AML-193 (cell line): ENCODE data around the gene GTF2F2.

Source experiments
- DNase-seq, 2 experiments: peaks; one replicate each; lab custom pipeline; 2025; lab: John Stamatoyannopoulos, UW

GTF2F2 gene

GRCh38 chr13:45120967-45121831 lies 889 bp downstream of the GTF2F2 start:
- DNase-seq = peak; percentile 15 to 20

DNA sequence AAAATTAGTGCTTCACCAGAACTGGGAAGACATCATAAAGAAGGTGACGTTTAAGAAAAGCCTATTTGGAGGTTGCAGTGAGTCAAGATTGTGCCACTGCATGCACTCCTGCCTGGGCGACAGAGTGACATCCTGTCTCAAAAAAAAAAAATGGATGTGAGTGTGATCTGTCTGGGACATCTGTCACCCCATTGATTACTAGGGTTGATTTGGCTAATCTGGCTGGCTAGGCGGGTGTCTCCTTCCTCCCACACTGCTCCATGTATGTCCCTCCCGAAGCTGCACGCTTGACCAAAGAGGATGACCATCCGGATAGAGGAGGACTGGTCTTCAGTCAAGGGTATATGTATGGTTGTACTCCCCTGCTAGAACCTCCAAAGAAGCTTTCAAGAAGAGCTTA lies 2.6 kb downstream of the GTF2F2 start:
- DNase-seq = no peak

- DNase-seq = no peak
These were observed 12.2 kb downstream of the GTF2F2 start for GRCh38 chr13:45132369-45133064.

DNA sequence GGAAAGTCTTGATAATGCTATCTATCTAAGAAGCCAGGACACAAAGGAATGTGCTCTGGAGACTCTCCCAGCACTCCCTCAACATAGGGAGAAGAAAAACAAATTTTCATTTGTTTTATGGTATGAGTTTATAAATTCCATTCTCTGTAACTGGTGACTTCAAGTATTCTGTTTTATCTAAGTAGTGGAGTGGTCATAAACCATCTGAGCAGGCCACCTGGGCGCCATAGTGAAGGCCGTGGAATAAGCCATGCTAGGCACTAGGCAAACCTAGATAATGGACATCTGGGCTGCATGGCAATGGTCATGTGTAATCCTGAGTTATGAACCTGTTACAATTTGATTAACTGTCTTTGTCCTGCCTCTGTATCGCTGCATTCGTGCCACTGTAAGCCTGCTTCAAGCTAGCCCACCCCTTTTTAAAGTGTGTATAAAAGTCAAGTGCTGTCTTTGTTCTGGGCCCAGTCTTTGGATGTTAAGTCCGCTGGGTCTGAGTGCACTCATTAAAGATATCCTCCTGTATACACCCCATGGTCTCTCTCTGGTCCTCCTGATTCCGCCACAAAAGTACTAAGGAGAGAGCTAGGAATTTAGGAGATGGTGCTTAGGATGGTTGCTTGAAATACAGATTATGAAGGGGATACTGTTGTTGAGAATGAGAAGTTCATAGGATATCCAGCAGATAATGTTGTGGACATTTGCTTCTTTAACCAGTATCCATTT lies 13.2 kb downstream of the GTF2F2 start:
- DNase-seq = no peak

DNA sequence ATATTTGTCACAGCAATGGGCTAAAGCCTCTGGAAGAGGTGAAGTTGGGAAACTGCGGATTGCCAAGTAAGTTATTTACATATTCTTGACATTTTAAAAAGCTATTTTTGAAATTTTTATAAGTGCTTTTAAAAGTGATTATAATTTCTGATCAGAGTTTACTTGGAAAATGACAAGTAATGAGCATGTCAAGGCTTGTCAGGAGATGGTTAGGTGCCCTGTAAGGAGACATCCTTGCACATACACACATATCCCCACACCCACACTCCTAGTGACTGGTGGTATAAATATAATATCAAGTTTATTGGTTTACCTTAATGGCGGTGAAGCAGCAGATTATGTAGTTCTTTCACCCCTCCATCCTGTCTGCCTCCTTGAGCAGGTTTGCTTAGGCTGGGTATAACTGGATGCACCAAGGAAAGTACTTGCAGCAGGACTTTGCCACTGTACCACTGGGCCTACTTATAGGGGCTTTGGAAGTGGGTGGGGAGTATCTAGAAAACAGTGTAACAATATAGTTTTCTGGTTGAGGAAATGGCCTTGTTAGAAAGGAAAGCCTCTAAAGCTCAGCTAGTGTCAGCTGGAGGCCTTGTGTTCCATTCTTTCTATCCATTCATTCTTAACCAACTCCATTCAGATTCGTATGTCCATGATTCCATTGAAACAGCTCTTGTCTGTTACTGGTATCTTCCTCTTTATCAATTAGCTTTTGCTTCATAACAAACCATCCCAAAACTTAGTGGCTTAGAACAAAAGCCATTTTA lies 16.6 kb downstream of the GTF2F2 start:
- no peak for DNase-seq

- peak; percentile 80 to 82 for DNase-seq
These were observed 17.2 kb downstream of the GTF2F2 start for GRCh38 chr13:45137526-45137925.

GRCh38 chr13:45138282-45138681 lies 18.0 kb downstream of the GTF2F2 start:
- DNase-seq = no peak

DNA sequence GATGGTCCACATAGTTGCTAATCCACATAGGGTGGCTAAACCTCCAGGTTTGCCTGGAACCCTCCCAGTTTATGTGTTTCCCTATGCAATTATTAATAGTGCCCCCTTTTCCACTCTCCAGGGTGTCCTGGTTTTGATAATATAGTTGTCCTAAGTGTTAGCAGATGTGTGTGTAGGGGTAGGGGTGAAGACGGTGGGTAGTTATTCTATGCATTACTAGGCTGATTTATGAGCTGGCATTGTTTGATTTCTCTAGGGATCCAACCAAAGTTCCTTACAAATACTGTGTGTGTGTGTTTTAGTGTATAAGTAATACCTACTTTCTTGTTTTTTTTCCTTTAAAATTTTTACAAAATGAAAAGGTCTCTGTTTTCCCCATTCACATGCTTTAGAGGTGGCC lies 21.1 kb downstream of the GTF2F2 start:
- no peak for DNase-seq

- no peak for DNase-seq
These were observed 22.4 kb downstream of the GTF2F2 start for GRCh38 chr13:45142440-45143345.

- no peak for DNase-seq
These were observed 23.0 kb downstream of the GTF2F2 start for GRCh38 chr13:45143346-45143751.

DNA sequence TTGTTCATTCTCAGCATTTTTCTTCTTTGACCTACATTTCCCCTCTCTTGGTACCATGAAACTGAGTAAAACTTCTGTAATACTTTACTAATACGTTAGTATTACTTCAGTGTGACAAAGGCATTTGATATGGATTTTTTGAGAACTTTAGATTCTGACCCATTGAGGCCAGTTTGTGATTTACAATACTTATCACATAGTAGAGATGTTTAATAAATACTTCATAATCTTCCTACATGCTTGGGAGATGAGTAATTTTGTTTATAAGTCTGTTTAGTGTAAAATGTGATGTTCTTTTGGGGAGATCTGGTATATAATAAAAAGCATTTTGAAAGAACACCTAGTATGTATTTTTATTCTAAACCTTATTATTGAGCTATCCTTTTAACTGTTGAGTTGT lies 29.7 kb downstream of the GTF2F2 start:
- no peak for DNase-seq

GRCh38 chr13:45156565-45157361 lies 36.5 kb downstream of the GTF2F2 start:
- no peak for DNase-seq

GRCh38 chr13:45162194-45162593 lies 41.9 kb downstream of the GTF2F2 start:
- no peak for DNase-seq

GRCh38 chr13:45162821-45163220 lies 42.5 kb downstream of the GTF2F2 start:
- no peak for DNase-seq

GRCh38 chr13:45166858-45167257 lies 46.5 kb downstream of the GTF2F2 start:
- DNase-seq = no peak

- no peak for DNase-seq
These were observed 47.6 kb downstream of the GTF2F2 start for GRCh38 chr13:45167611-45168554.

DNA sequence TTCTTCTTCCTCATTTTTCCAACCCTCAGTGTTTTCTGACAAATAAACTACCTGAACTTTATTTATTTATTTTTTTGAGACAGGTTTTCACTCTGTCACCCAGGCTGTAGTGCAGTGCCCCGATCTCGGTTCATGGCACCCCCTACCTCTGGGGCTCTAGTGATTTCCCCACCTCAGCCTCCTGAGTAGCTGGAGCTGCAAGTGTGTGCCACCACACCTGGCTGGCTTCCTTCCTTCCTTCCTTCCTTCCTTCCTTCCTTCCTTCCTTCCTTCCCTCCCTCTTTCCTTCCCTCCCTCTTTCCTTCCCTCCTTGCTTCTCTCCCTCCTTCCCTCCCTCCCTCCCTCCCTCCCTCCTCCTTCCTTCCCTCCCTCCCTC lies 48.2 kb downstream of the GTF2F2 start:
- DNase-seq = no peak

DNA sequence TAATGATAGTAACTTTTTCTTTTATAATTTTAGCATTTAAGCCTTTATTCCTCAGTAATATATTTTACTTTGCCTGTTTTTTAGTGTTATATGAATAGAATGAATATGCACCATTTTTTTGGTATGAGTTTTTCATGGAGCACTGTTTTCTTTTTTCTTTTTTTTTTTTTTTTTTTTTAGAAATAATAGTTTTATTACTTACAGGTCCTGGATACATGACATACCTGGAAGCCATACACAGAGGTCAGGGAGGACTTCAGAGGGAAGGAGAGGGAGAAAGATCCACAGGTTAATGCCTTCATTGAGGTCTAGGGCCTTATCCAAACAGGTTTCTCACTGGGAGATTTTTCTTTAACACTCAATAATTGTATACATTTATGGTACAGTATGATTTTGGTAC lies 54.2 kb downstream of the GTF2F2 start:
- DNase-seq = no peak
